Measurements from ENCODE around the gene ARPC3.

DNA sequence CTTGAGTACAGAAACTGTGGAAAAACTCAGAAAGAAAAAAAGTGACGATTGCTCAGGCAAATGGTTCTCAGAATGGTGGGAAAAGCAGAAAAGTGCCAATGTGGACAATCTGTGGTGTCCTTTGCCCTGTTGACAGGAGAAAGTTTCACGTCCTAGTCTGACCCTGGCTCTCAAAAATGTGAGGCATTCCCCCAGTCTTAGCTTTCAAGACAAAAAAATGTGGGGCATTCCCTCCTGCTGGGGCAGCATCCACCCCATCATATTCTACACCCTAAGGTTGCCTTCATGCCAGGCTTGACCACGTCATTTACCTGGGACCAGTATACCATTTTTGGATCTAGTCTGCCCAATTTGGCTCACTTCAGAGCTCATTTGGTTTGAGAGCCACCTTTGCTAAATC lies 25.9 kb downstream of the ARPC3 start:
- TF ChIP-seq, protein P1, sequence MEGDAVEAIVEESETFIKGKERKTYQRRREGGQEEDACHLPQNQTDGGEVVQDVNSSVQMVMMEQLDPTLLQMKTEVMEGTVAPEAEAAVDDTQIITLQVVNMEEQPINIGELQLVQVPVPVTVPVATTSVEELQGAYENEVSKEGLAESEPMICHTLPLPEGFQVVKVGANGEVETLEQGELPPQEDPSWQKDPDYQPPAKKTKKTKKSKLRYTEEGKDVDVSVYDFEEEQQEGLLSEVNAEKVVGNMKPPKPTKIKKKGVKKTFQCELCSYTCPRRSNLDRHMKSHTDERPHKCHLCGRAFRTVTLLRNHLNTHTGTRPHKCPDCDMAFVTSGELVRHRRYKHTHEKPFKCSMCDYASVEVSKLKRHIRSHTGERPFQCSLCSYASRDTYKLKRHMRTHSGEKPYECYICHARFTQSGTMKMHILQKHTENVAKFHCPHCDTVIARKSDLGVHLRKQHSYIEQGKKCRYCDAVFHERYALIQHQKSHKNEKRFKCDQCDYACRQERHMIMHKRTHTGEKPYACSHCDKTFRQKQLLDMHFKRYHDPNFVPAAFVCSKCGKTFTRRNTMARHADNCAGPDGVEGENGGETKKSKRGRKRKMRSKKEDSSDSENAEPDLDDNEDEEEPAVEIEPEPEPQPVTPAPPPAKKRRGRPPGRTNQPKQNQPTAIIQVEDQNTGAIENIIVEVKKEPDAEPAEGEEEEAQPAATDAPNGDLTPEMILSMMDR (IDR thresholded peaks at IDR 0.05 in 2 of 3, conservative IDR thresholded peaks at IDR 0.05 in 1 of 3; ENCODE audit: control insufficient read depth in 2 of 3, extremely low read depth in 1 of 3, insufficient read depth in 1 of 3, low read depth in 3 of 3, low read length in 3 of 3), result no peak
- TF ChIP-seq, protein P2, sequence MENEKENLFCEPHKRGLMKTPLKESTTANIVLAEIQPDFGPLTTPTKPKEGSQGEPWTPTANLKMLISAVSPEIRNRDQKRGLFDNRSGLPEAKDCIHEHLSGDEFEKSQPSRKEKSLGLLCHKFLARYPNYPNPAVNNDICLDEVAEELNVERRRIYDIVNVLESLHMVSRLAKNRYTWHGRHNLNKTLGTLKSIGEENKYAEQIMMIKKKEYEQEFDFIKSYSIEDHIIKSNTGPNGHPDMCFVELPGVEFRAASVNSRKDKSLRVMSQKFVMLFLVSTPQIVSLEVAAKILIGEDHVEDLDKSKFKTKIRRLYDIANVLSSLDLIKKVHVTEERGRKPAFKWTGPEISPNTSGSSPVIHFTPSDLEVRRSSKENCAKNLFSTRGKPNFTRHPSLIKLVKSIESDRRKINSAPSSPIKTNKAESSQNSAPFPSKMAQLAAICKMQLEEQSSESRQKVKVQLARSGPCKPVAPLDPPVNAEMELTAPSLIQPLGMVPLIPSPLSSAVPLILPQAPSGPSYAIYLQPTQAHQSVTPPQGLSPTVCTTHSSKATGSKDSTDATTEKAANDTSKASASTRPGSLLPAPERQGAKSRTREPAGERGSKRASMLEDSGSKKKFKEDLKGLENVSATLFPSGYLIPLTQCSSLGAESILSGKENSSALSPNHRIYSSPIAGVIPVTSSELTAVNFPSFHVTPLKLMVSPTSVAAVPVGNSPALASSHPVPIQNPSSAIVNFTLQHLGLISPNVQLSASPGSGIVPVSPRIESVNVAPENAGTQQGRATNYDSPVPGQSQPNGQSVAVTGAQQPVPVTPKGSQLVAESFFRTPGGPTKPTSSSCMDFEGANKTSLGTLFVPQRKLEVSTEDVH (IDR thresholded peaks at IDR 0.05; ENCODE audit: low read depth, partially characterized antibody), result no peak

Data from GM12878 (cell line).